Heart left ventricle (tissue), 13 donors: ENCODE measurements around the gene STARD8.

ENCODE experiments used
- CTCF ChIP-seq, 12 donors: fragments of 200-600 bp; sonication (generic) in 4 of 12; IDR thresholded peaks; one replicate each; pipeline versions ENCODE4 v1.5.0 to v1.8.0; 2018 to 2022; ENCODE audit warnings: antibody characterized with exemption in 12 of 12, mild to moderate bottlenecking in 5 of 12
- POLR2A ChIP-seq, 2 donors: fragments of 450-650 bp; IDR thresholded peaks; one replicate each; pipeline ENCODE4 v1.6.1; 2017; ENCODE audit warnings: antibody characterized with exemption in 2 of 2, mild to moderate bottlenecking in 2 of 2, moderate library complexity in 2 of 2
- donor health status: ischemic (EF 13 %, LVEDD 7.1; RV severe dilation, severe dysfunction).
- donor health status: DM: no; HTN: yes; CAD: no.
- donor health status: DM: no; HTN: no; CAD: no.
- donor health status: ischemic (EF 25% LVEDD 6.9; RV normal size, moderate dysfunction).
- donor health status: ischemic (EF 25% LVEDD 5.7; RV mildly dilated, moderate dysfunction).
- donor health status: ischemic (EF 35%, LVEDD 5.7; RV mildly dilated, moderate dysfunction).
- donor health status: nonischemic (EF 11% LVEDD 7.7; RV severe dilation, severe dysfunction).
- donor health status: DM: yes; HTN: yes; CAD: no.
- donor health status: PGD.
- donor health status: ischemic (EF 29% LVEDD 5.4; RV normal size, mild dysfunction).
- donor health status: nonischemic (EF 23%, LVEDD 6.1; RV moderate dilation, normal function).

- TF ChIP-seq POLR2A (IDR thresholded peaks at IDR 0.05) (no peak), CTCF (IDR thresholded peaks at IDR 0.05) (no peak)
Measured at GRCh38 chrX:68644861-68645260, 2.6 kb upstream of the STARD8 start.
